AG20443 (cell line): ENCODE data around the gene CAPN5.

Source experiments
- DNase-seq: peaks from one replicate; pipeline ENCODE4 v3.0.0; 2012; ENCODE audit warnings: low spot score, mixed read lengths

Gene CAPN5

GRCh38 chr11:77135069-77135468, 68.3 kb downstream of the CAPN5 start:
- no peak for DNase-seq

GRCh38 chr11:77136074-77136473, 69.3 kb downstream of the CAPN5 start:
- DNase-seq, result no peak

GRCh38 chr11:77136784-77137420, 70.1 kb downstream of the CAPN5 start:
- no peak for DNase-seq

- no peak for DNase-seq
These were observed 70.7 kb downstream of the CAPN5 start for GRCh38 chr11:77137421-77137820.

- DNase-seq, result no peak
These were observed 71.4 kb downstream of the CAPN5 start for GRCh38 chr11:77138106-77138649.

- no peak for DNase-seq
These were observed 72.4 kb downstream of the CAPN5 start for GRCh38 chr11:77139201-77139600.

GRCh38 chr11:77140231-77140851, 73.6 kb downstream of the CAPN5 start:
- DNase-seq, result peak; percentile 46

GRCh38 chr11:77141034-77141433, 74.3 kb downstream of the CAPN5 start:
- no peak for DNase-seq

- no peak for DNase-seq
These were observed 74.7 kb downstream of the CAPN5 start for GRCh38 chr11:77141475-77141874.

GRCh38 chr11:77142091-77142975, 75.6 kb downstream of the CAPN5 start:
- DNase-seq, result no peak

- no peak for DNase-seq
These were observed 76.7 kb downstream of the CAPN5 start for GRCh38 chr11:77143405-77144020.

GRCh38 chr11:77144196-77144856, 77.6 kb downstream of the CAPN5 start:
- no peak for DNase-seq

GRCh38 chr11:77144857-77145428, 78.2 kb downstream of the CAPN5 start:
- DNase-seq, result no peak

- no peak for DNase-seq
These were observed 79.7 kb downstream of the CAPN5 start for GRCh38 chr11:77146261-77147035.

GRCh38 chr11:77147036-77147315, 80.2 kb downstream of the CAPN5 start:
- DNase-seq, result no peak

- DNase-seq, result peak; percentile 78
These were observed 81.0 kb downstream of the CAPN5 start for GRCh38 chr11:77147668-77148321.

GRCh38 chr11:77148963-77149715, 82.4 kb downstream of the CAPN5 start:
- no peak for DNase-seq

GRCh38 chr11:77149716-77150392, 83.1 kb downstream of the CAPN5 start:
- DNase-seq, result no peak

GRCh38 chr11:77150836-77151235, 84.1 kb downstream of the CAPN5 start:
- no peak for DNase-seq
